ES-I3 (cell line): Measurements from ENCODE around the gene FSTL4.

ENCODE experiments used
- H3K36me3 ChIP-seq: 2 replicates; pipeline ENCODE4 v1.6.1; 2013; ENCODE audit warnings: mild to moderate bottlenecking, low read length, control low read depth, moderate library complexity; ENCODE audit not compliant: insufficient read depth
- H3K4me1 ChIP-seq: 2 replicates; pipeline ENCODE4 v1.6.1; 2013; ENCODE audit warnings: mild to moderate bottlenecking, control low read depth, low read length; ENCODE audit not compliant: insufficient read depth
- H3K9ac ChIP-seq: 2 replicates; pipeline ENCODE4 v1.6.1; 2013; ENCODE audit warnings: low read depth, mild to moderate bottlenecking, low read length, moderate library complexity
- H3K9me3 ChIP-seq: 2 replicates; pipeline ENCODE4 v1.6.1; 2013; ENCODE audit warnings: mild to moderate bottlenecking, low read length, moderate library complexity; ENCODE audit not compliant: control insufficient read depth, insufficient read depth

Gene FSTL4

DNA sequence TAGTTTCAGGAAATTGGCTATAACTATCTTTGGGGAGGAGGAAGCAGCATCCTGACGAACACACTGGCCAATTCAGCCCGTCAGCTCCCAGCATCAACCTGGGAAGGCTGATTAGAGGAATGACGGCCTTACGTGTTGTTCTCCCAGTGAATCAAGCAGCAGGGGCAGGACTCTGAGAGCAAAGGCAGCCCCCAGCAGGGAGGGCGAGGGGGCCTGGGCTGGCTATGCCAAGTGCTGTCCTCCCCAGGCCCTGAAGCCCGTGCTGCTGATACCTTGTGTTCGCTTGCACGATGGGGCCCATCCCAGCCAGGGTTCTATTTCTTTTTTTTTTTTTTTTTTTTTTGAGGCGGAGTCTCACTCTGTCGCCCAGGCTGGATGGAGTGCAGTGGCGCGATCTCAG, 254.1 kb downstream of the FSTL4 start:
- no peaks in the 10 kb centered on the region for H3K36me3 ChIP-seq
- no peak overlapping the region for H3K9ac ChIP-seq
- H3K9me3 ChIP-seq: no peaks in the 10 kb centered on the region
- H3K4me1 ChIP-seq: peaks cover 5% of the 10 kb centered on the region; the same call in 1 of the 2 replicates

DNA sequence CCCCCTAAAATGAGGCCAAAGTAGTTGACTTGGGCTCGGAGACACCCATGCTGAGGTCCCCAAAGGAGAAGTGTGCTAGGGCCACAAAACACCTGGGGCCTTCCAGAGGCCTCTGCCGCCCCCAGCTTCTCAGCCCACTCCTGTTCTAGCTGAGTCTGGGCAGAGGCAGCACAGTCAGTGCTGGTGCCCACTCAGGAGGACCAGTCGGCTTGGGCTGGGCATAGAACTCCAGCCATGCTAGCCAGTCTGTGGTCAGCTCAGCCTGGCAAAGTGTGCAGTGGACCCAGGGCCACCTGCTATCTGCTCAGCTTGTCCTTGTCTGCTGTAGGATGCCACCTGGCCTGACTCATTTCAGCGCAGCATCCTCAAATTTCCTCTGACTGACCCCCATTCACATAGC, 254.6 kb downstream of the FSTL4 start:
- Histone ChIP-seq H3K9me3 (no peaks in the 10 kb centered on the region), H3K9ac (no peak overlapping the region), H3K4me1 (peaks cover 9% of the 10 kb centered on the region; the same call in 1 of the 2 replicates), H3K36me3 (no peaks in the 10 kb centered on the region)

- no peaks in the 10 kb centered on the region for H3K9me3 ChIP-seq
- peaks cover 9% of the 10 kb centered on the region; the same call in 1 of the 2 replicates for H3K4me1 ChIP-seq
- H3K9ac ChIP-seq: no peak overlapping the region
- no peaks in the 10 kb centered on the region for H3K36me3 ChIP-seq
These were observed 255.3 kb downstream of the FSTL4 start for GRCh38 chr5:133356984-133357421.

DNA sequence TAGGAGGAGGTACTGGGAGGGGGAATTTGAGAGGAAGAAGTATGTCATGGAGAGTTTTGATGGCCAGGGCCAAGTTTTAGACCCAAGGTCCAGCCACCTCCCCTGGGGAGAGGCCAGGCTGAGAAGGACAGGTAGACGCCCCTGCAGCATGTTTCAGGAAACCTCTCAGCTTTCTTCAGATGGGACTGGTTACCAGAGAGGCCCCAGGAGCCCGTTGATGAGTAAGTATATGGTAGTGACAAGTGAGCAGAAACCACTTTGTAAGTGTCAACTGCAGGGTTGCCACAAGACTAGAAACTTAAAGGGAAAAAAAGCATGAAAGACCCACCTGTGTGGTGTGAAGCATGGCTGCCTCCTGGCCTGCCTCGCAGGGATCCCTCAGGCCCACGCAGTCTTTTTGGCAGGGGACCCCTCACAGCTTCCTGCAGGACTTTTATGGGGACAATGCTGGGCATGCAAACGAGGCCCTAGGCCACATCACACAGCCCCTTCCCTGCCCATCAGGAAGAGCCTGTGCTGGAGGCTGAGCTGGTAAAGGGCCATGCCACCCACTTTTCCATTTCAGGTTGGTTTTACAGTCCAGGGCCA, 255.9 kb downstream of the FSTL4 start:
- Histone ChIP-seq H3K36me3 (no peaks in the 10 kb centered on the region), H3K4me1 (peaks cover 9% of the 10 kb centered on the region; the same call in 1 of the 2 replicates), H3K9me3 (no peaks in the 10 kb centered on the region), H3K9ac (no peak overlapping the region)

DNA sequence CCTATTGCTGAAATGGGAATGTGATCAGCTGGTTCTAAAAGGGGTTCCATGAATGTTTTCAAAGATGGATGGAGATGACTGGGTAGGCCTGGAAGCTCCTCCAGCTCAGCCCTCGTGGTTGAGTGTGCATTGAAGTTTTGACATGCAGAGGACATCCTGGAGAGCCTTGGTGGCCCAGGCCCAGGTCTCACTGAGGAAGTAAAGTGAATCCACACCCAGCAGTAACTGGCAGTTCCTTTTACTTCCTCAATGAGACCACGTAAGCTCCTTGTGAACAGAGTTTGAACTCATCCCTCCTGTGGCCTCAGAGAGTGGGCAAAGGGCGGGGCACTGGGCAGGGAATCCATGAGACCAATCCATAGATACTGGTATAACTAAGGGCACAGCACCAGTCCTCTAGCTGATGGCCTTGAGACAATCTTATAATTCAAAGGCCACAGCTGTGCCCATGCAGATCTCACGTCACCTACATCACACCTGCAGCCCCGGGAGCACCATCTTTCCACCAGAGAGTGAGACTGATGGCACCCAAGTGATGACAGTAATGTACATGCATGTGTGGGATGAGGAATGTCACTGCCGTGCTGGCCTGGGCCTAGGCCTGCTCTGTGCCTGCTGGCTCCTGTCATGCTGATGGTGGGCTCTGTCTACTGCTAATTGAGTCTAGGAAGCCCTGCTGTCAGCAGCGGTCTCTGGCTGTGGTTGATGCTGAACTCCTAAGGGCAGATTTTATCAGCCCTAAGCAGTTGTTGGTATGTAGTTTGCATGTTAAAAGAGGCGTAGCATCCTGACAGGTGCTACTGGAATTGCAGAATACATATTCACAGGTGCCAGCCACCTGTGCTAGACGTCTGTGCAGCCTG, 257.8 kb downstream of the FSTL4 start:
- Histone ChIP-seq H3K36me3 (no peaks in the 10 kb centered on the region), H3K9me3 (no peaks in the 10 kb centered on the region), H3K9ac (no peak overlapping the region), H3K4me1 (peaks cover 9% of the 10 kb centered on the region; the same call in 1 of the 2 replicates)

DNA sequence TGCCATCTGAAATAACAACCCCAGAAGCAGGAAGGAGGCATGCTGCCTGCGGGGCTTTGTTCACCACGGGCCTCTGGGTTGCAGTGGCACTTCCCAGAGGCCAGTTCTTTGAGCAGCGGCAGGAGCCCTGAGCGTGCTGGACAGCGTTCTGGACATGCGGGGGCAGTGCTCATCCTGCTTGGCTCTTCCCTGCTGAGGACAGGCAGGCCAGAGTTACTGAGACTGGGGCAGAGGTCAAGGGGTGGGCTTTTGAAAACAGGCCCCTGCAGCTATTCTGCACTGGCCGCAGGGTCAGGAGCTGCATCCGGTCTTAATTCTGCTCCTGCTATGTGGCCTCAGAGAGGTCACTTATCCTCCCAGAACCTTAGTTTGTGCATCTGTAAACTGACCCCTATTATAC, 258.6 kb downstream of the FSTL4 start:
- Histone ChIP-seq H3K4me1 (peaks cover 9% of the 10 kb centered on the region; the same call in 1 of the 2 replicates), H3K9ac (no peak overlapping the region), H3K9me3 (no peaks in the 10 kb centered on the region), H3K36me3 (no peaks in the 10 kb centered on the region)

DNA sequence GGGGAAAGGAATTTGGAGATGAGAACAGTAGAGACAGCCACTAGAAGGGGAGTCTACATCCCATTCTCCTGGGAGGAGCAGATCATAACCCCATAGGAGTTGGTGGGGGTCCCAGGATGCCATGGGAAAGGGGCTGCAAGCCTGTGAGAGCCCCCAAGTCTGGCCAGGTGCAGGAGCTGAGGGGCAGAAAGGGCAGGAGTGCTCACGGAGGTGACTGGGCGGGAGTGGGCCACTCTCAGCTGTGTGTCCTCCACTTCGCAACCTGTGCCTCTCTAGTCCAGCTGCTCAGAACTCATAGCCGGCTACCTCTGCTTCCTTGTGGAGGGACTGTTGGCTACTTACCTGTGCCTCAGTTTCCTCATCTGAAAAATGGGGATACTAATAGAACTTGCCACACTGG, 263.9 kb downstream of the FSTL4 start:
- Histone ChIP-seq H3K9ac (no peak overlapping the region), H3K36me3 (no peaks in the 10 kb centered on the region), H3K9me3 (no peaks in the 10 kb centered on the region), H3K4me1 (peaks cover 17% of the 10 kb centered on the region)

GRCh38 chr5:133347039-133347438, 265.3 kb downstream of the FSTL4 start:
- H3K9ac ChIP-seq: no peak overlapping the region
- H3K36me3 ChIP-seq: no peaks in the 10 kb centered on the region
- no peaks in the 10 kb centered on the region for H3K9me3 ChIP-seq
- peaks cover 17% of the 10 kb centered on the region; the same call in 1 of the 2 replicates for H3K4me1 ChIP-seq

DNA sequence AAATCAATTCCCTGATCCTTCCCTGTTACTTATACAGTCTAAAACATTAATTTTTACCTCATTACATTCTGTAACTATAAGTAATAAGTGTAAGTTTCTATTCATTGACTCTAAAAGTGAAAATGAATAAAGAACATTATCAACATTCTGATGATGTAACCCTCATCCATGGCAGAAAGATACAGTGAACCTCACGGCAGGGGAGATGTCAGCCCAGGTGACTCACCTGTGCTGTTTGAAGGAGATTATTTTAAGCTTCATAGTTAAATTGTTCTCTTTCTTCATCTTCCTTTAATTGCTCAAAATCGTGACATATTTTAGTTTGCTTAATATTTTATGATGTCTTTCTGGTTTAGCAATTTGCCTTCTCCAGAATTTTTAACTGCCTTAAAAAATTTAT, 268.1 kb downstream of the FSTL4 start:
- no peaks in the 10 kb centered on the region for H3K36me3 ChIP-seq
- no peak overlapping the region for H3K9ac ChIP-seq
- peaks cover 22% of the 10 kb centered on the region; the same call in 1 of the 2 replicates for H3K4me1 ChIP-seq
- H3K9me3 ChIP-seq: no peaks in the 10 kb centered on the region

GRCh38 chr5:133343196-133343595, 269.1 kb downstream of the FSTL4 start:
- no peaks in the 10 kb centered on the region for H3K36me3 ChIP-seq
- H3K9me3 ChIP-seq: no peaks in the 10 kb centered on the region
- peaks cover 22% of the 10 kb centered on the region; the same call in 1 of the 2 replicates for H3K4me1 ChIP-seq
- H3K9ac ChIP-seq: no peak overlapping the region

- Histone ChIP-seq H3K4me1 (peaks cover 22% of the 10 kb centered on the region; the same call in 1 of the 2 replicates), H3K9me3 (no peaks in the 10 kb centered on the region), H3K9ac (no peak overlapping the region), H3K36me3 (no peaks in the 10 kb centered on the region)
These were observed 270.2 kb downstream of the FSTL4 start for GRCh38 chr5:133341915-133342710.

DNA sequence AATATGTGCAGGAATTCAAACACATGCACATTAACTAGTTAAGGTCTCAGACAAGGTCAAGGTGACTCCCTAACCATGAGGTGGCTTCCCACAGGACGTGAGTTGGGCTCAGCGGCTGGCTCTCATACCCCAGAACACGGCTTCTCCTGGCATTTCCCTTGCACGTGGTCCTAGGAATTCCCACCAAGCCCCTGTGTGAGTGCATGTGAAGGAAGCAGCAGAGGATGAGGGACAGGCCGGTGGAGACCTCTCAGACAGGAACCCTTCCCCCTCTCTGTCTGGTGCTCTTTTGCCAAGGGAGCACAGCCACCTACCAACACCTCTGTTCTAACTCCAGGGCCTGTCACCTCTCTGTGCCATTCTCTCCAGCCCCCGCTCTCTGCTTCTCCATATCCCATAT, 271.0 kb downstream of the FSTL4 start:
- Histone ChIP-seq H3K9ac (no peak overlapping the region), H3K4me1 (peaks cover 22% of the 10 kb centered on the region; the same call in 1 of the 2 replicates), H3K36me3 (no peaks in the 10 kb centered on the region), H3K9me3 (no peaks in the 10 kb centered on the region)

DNA sequence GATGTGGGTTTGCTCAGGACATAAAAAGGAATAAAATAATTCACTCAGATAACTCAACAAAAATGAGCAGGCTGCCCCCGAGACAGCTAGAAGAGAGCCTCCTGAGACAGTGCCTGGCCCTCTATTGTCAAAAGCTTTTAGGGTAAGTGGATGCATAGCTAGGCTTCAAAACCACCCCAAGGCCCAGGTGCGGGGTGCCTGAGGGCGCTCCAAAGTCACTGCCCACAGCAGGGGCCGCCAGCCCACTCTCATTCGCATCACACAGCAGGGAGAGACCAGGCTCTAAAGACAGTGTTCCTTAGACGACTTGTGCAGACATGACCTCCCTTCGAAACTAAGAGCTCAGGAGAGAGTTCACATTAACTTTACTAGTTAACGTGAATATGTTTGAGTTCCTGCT, 271.5 kb downstream of the FSTL4 start:
- no peaks in the 10 kb centered on the region for H3K36me3 ChIP-seq
- H3K4me1 ChIP-seq: peaks cover 22% of the 10 kb centered on the region; the same call in 1 of the 2 replicates
- H3K9me3 ChIP-seq: no peaks in the 10 kb centered on the region
- no peak overlapping the region for H3K9ac ChIP-seq

GRCh38 chr5:133340002-133340755, 272.2 kb downstream of the FSTL4 start:
- no peaks in the 10 kb centered on the region for H3K36me3 ChIP-seq
- peaks cover 22% of the 10 kb centered on the region; the same call in 1 of the 2 replicates for H3K4me1 ChIP-seq
- H3K9ac ChIP-seq: no peak overlapping the region
- no peaks in the 10 kb centered on the region for H3K9me3 ChIP-seq
